Measurements from ENCODE around the gene CCDC184. TPM values are rescaled to one million over a fixed set of nuclear protein-coding genes. Genes with fewer than 3 reads are reported as not detected.
"Not testable (repeated sequence)": the region's sequence is repeated elsewhere in the genome, so short reads cannot be mapped to it uniquely, and the experiment has no call there.

The CCDC184 gene
- total RNA-seq, 1 experiment from 2014 or later: 0.74 TPM

DNA sequence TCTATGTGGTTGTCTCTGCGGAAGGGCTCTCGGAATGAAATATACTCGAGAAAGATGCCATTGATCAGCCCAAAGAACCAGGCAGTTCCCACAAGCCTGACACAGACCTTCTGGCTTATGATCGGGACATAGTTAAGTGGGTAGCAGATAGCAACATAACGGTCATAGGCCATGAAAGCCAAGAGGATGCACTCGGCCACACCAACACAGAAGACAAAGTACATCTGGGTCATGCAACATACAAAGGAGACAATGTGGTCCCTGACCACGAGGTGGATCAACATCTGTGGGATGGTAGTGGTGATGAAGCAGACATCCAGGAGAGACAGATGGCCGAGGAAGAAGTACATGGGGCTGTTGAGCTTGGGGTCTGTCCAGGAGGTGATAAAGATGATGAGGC is 19.3 kb downstream of the CCDC184 start:
- Histone ChIP-seq H3K4me1 (ENCODE audit: control insufficient read depth, insufficient read depth, low read length) (peaks cover 12% of the 10 kb centered on the region), H3K9me3 (ENCODE audit: control insufficient read depth, insufficient read depth, low read depth, low read length) (peaks cover 10% of the 10 kb centered on the region; the same call in 1 of the 2 replicates), H3K4me3 (ENCODE audit: low read depth in 2 of 2, low read length in 2 of 2) (no peak overlapping the region), H3K36me3 (ENCODE audit: control insufficient read depth, insufficient read depth, low read length) (no peaks in the 10 kb centered on the region), H3K27ac (ENCODE audit: low read length) (no peak overlapping the region), H3K27me3 (ENCODE audit: control insufficient read depth, insufficient read depth, low read length) (no peaks in the 10 kb centered on the region)
- DNase-seq (ENCODE audit: low read depth, low spot score): no peak
- POLR2A ChIA-PET: no interaction called here
- TF ChIP-seq, protein P1, sequence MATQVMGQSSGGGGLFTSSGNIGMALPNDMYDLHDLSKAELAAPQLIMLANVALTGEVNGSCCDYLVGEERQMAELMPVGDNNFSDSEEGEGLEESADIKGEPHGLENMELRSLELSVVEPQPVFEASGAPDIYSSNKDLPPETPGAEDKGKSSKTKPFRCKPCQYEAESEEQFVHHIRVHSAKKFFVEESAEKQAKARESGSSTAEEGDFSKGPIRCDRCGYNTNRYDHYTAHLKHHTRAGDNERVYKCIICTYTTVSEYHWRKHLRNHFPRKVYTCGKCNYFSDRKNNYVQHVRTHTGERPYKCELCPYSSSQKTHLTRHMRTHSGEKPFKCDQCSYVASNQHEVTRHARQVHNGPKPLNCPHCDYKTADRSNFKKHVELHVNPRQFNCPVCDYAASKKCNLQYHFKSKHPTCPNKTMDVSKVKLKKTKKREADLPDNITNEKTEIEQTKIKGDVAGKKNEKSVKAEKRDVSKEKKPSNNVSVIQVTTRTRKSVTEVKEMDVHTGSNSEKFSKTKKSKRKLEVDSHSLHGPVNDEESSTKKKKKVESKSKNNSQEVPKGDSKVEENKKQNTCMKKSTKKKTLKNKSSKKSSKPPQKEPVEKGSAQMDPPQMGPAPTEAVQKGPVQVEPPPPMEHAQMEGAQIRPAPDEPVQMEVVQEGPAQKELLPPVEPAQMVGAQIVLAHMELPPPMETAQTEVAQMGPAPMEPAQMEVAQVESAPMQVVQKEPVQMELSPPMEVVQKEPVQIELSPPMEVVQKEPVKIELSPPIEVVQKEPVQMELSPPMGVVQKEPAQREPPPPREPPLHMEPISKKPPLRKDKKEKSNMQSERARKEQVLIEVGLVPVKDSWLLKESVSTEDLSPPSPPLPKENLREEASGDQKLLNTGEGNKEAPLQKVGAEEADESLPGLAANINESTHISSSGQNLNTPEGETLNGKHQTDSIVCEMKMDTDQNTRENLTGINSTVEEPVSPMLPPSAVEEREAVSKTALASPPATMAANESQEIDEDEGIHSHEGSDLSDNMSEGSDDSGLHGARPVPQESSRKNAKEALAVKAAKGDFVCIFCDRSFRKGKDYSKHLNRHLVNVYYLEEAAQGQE (IDR thresholded peaks at IDR 0.05; ENCODE audit: insufficient read depth in 1 of 2, low read depth in 2 of 2, low read length in 1 of 2): no peak
- TF ChIP-seq SIN3A (IDR thresholded peaks at IDR 0.05; ENCODE audit: borderline replicate concordance, insufficient read depth, low read depth, low read length) (no peak), CTCF (IDR thresholded peaks at IDR 0.05) (no peak), POLR2AphosphoS5 (IDR thresholded peaks at IDR 0.05; ENCODE audit: low read depth, low read length) (no peak), TCF7L2 (IDR thresholded peaks at IDR 0.05; ENCODE audit: low read depth, low read length) (no peak)
- in situ Hi-C loops (cut with HindIII; ENCODE audit: low pct_unique_long_range_greater_than_20kb, low sequenced_read_pairs): no loop called here
- ATAC-seq: no peak
- no TSS peak for BruUV-seq (replicated peaks)
- CTCF ChIA-PET: no interaction called here
- intact Hi-C loops (cut with micrococcal nuclease; ENCODE audit: unreplicated experiment): no loop called here

DNA sequence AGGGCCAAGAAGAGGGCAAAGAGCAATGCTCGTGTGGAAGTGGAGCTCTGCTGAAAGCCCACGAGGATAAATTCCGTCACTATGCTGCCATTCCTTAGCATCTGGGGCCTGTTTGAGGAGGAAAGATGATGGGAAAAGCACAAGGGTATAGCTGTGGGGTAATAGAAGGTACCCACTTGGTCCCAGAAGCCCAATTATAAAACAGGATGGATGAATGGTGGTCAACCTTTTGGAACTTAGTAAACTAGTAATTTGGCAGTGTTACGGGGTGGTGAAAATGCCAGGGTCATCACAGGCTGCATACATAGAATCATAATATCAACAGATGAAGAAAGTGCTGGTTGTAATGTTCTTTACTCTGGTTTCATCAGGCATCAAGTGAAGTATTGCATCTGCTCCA is 19.7 kb downstream of the CCDC184 start, which contains the start of gene OR10AD1:
Gene OR10AD1, minus strand, starts transcription at position 101 of the 400 bp plus-strand sequence. Its CDS starts 0 bp downstream, at position 101.
- no TSS peak for BruUV-seq (replicated peaks)
- Histone ChIP-seq H3K4me3 (ENCODE audit: low read depth in 2 of 2, low read length in 2 of 2) (no peak within 1 kb of the TSS), H3K27ac (ENCODE audit: low read length) (no peak within 1 kb of the TSS), H3K27me3 (ENCODE audit: control insufficient read depth, insufficient read depth, low read length) (no peaks in the 10 kb centered on the region), H3K4me1 (ENCODE audit: control insufficient read depth, insufficient read depth, low read length) (peaks cover 12% of the 10 kb centered on the region), H3K9me3 (ENCODE audit: control insufficient read depth, insufficient read depth, low read depth, low read length) (peaks cover 10% of the 10 kb centered on the region; the same call in 1 of the 2 replicates), H3K36me3 (ENCODE audit: control insufficient read depth, insufficient read depth, low read length) (no peaks in the 10 kb centered on the region)
- in situ Hi-C loops (cut with HindIII; ENCODE audit: low pct_unique_long_range_greater_than_20kb, low sequenced_read_pairs) (no loop called here), intact Hi-C loops (cut with micrococcal nuclease; ENCODE audit: unreplicated experiment) (no loop called here)
- POLR2A ChIA-PET: no interaction called here
- ATAC-seq (no peak), DNase-seq (ENCODE audit: low read depth, low spot score) (no peak)
- TF ChIP-seq, protein P1 (IDR thresholded peaks at IDR 0.05; ENCODE audit: insufficient read depth in 1 of 2, low read depth in 2 of 2, low read length in 1 of 2): no peak
- TF ChIP-seq CTCF (IDR thresholded peaks at IDR 0.05) (no peak), TCF7L2 (IDR thresholded peaks at IDR 0.05; ENCODE audit: low read depth, low read length) (no peak), SIN3A (IDR thresholded peaks at IDR 0.05; ENCODE audit: borderline replicate concordance, insufficient read depth, low read depth, low read length) (no peak), POLR2AphosphoS5 (IDR thresholded peaks at IDR 0.05; ENCODE audit: low read depth, low read length) (no peak)
- CTCF ChIA-PET: no interaction called here

DNA sequence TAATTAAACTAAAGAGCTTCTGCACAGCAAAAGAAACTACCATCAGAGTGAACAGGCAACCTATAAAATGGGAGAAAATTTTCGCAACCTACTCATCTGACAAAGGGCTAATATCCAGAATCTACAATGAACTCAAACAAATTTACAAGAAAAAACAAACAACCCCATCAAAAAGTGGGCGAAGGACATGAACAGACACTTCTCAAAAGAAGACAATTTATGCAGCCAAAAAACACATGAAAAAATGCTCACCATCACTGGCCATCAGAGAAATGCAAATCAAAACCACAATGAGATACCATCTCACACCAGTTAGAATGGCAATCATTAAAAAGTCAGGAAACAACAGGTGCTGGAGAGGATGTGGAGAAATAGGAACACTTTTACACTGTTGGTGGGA is 26.1 kb downstream of the CCDC184 start:
- H3K27me3 ChIP-seq (ENCODE audit: control insufficient read depth, insufficient read depth, low read length); H3K9me3 ChIP-seq (ENCODE audit: control insufficient read depth, insufficient read depth, low read depth, low read length); in situ Hi-C loops (cut with HindIII; ENCODE audit: low pct_unique_long_range_greater_than_20kb, low sequenced_read_pairs); POLR2A ChIA-PET; H3K4me1 ChIP-seq (ENCODE audit: control insufficient read depth, insufficient read depth, low read length); H3K36me3 ChIP-seq (ENCODE audit: control insufficient read depth, insufficient read depth, low read length); DNase-seq (ENCODE audit: low read depth, low spot score); ATAC-seq; H3K4me3 ChIP-seq (ENCODE audit: low read depth in 2 of 2, low read length in 2 of 2); intact Hi-C loops (cut with micrococcal nuclease; ENCODE audit: unreplicated experiment); BruUV-seq (replicated peaks); CTCF ChIA-PET; H3K27ac ChIP-seq (ENCODE audit: low read length): not testable (repeated sequence)
